Lung microvascular endothelial cell (primary cell): Measurements from ENCODE around the gene RAB40C. TPM values are rescaled to one million over a fixed set of nuclear protein-coding genes. Genes with fewer than 3 reads are reported as not detected.
A peak's percentile ranks its signal among the peaks of the same experiment; 100 is the strongest.

Experiments
- DNase-seq, 2 donors: peaks; one replicate each; pipeline versions ENCODE4 v3.0.0 to v3.0.0-alpha.2; 2010; ENCODE audit warnings: low read depth in 2 of 2
- total RNA-seq: library from RNA; depleted of rRNA; stranded (reverse); fragments of >200 nt; gene quantifications from 2 replicates; pipeline ENCODE4 v1.2.1, GENCODE V29; 2014

Gene RAB40C
- total RNA-seq, 1 donor from 2014 or later = 10.9 TPM

- peak; percentile 50 to 65 for DNase-seq
Observed at GRCh38 chr16:610513-611381, 20.9 kb downstream of the RAB40C start.

- no peak for DNase-seq
Observed at GRCh38 chr16:615122-615521, 25.3 kb downstream of the RAB40C start.

GRCh38 chr16:616733-617586 is 27.1 kb downstream of the RAB40C start:
- no peak for DNase-seq

GRCh38 chr16:617855-618254 is 28.0 kb downstream of the RAB40C start:
- DNase-seq = no peak

GRCh38 chr16:619476-620100 is 29.7 kb downstream of the RAB40C start:
- no peak for DNase-seq

GRCh38 chr16:620700-621525 is 31.0 kb downstream of the RAB40C start:
- no peak for DNase-seq

- DNase-seq = no peak
Observed at GRCh38 chr16:621526-622105, 31.8 kb downstream of the RAB40C start.

GRCh38 chr16:622920-623280 is 33.0 kb downstream of the RAB40C start:
- DNase-seq = no peak

GRCh38 chr16:624526-625070 is 34.7 kb downstream of the RAB40C start:
- no peak for DNase-seq

- DNase-seq = no peak
Observed at GRCh38 chr16:625117-625976, 35.5 kb downstream of the RAB40C start.

- no peak for DNase-seq
Observed at GRCh38 chr16:625977-626765, 36.3 kb downstream of the RAB40C start.

- DNase-seq = peak; percentile 57 to 95
Observed at GRCh38 chr16:626787-627453, 37.1 kb downstream of the RAB40C start.

GRCh38 chr16:627454-628239 is 37.8 kb downstream of the RAB40C start:
- DNase-seq = no peak

GRCh38 chr16:628321-629061 is 38.6 kb downstream of the RAB40C start:
- no peak for DNase-seq

- no peak for DNase-seq
Observed at GRCh38 chr16:629185-629832, 39.4 kb downstream of the RAB40C start.

GRCh38 chr16:629833-630248 is 40.0 kb downstream of the RAB40C start:
- no peak for DNase-seq
